Mucosa of stomach (tissue), 1 donor: ENCODE data around the gene KRTAP5-1.
"Not testable (repeated sequence)": the region's sequence is repeated elsewhere in the genome, so short reads cannot be mapped to it uniquely, and the experiment has no call there.

Source experiments
- H3K27me3 ChIP-seq: one replicate; pipeline ENCODE4 v1.7.0; 2013; ENCODE audit warnings: mild to moderate bottlenecking, low read length; ENCODE audit not compliant: control insufficient read depth, insufficient read depth
- H3K36me3 ChIP-seq: one replicate; pipeline ENCODE4 v1.7.0; 2013; ENCODE audit warnings: low read length; ENCODE audit not compliant: control insufficient read depth, insufficient read depth
- H3K4me1 ChIP-seq: one replicate; pipeline ENCODE4 v1.7.0; 2013; ENCODE audit warnings: mild to moderate bottlenecking, low read length; ENCODE audit not compliant: control insufficient read depth, insufficient read depth
- H3K4me3 ChIP-seq: one replicate; pipeline ENCODE4 v1.7.0; 2013; ENCODE audit warnings: low read length
- H3K9ac ChIP-seq: one replicate; pipeline ENCODE4 v1.7.0; 2013; ENCODE audit warnings: mild to moderate bottlenecking, low read length, moderate library complexity
- H3K9me3 ChIP-seq: one replicate; pipeline ENCODE4 v1.7.0; 2013; ENCODE audit warnings: mild to moderate bottlenecking, low read length, moderate library complexity; ENCODE audit not compliant: control insufficient read depth
- donor health status: Pancreatic carcinoma.

The KRTAP5-1 gene

GRCh38 chr11:1584661-1585370, at the start of gene KRTAP5-1:
Gene KRTAP5-1 (minus strand): TSS chr11:1585283. CDS start chr11:1585249, 34 bp downstream.
- H3K4me3 ChIP-seq, H3K9me3 ChIP-seq, H3K36me3 ChIP-seq, H3K9ac ChIP-seq, H3K4me1 ChIP-seq, H3K27me3 ChIP-seq: not testable (repeated sequence)

GRCh38 chr11:1633864-1634263, 48.8 kb upstream of the KRTAP5-1 start:
- H3K27me3 ChIP-seq, result peaks cover 31% of the 10 kb centered on the region
- peaks cover 7% of the 10 kb centered on the region for H3K4me1 ChIP-seq
- H3K36me3 ChIP-seq, result no peaks in the 10 kb centered on the region
- H3K4me3 ChIP-seq, result no peak overlapping the region
- H3K9ac ChIP-seq, result no peak overlapping the region
- H3K9me3 ChIP-seq, result no peaks in the 10 kb centered on the region

- Histone ChIP-seq H3K9ac (no peak overlapping the region), H3K4me3 (no peak overlapping the region), H3K4me1 (peaks cover 3% of the 10 kb centered on the region), H3K9me3 (no peaks in the 10 kb centered on the region), H3K27me3 (peaks cover 44% of the 10 kb centered on the region), H3K36me3 (no peaks in the 10 kb centered on the region)
These were observed 47.1 kb upstream of the KRTAP5-1 start for GRCh38 chr11:1632053-1632714.

GRCh38 chr11:1631066-1631568, 46.0 kb upstream of the KRTAP5-1 start:
- Histone ChIP-seq H3K9me3 (no peaks in the 10 kb centered on the region), H3K4me3 (no peak overlapping the region), H3K9ac (no peak overlapping the region), H3K27me3 (peaks cover 44% of the 10 kb centered on the region), H3K4me1 (peaks cover 3% of the 10 kb centered on the region), H3K36me3 (no peaks in the 10 kb centered on the region)

- Histone ChIP-seq H3K9me3 (no peaks in the 10 kb centered on the region), H3K9ac (no peak overlapping the region), H3K4me3 (no peak overlapping the region), H3K36me3 (no peaks in the 10 kb centered on the region), H3K4me1 (peaks cover 3% of the 10 kb centered on the region), H3K27me3 (peaks cover 44% of the 10 kb centered on the region)
These were observed 45.2 kb upstream of the KRTAP5-1 start for GRCh38 chr11:1630271-1630670.

GRCh38 chr11:1629326-1630185, 44.5 kb upstream of the KRTAP5-1 start, which contains the start of gene KRTAP5-5:
Gene KRTAP5-5 (plus strand): TSS chr11:1629775. CDS start chr11:1629841, 66 bp downstream.
- no peak within 1 kb of the TSS for H3K9ac ChIP-seq
- H3K4me3 ChIP-seq, result no peak within 1 kb of the TSS
- H3K4me1 ChIP-seq, result peaks cover 3% of the 10 kb centered on the region
- H3K36me3 ChIP-seq, result no peaks in the 10 kb centered on the region
- H3K9me3 ChIP-seq, result no peaks in the 10 kb centered on the region
- peaks cover 44% of the 10 kb centered on the region for H3K27me3 ChIP-seq

- no peak overlapping the region for H3K9ac ChIP-seq
- peaks cover 44% of the 10 kb centered on the region for H3K27me3 ChIP-seq
These were observed 43.6 kb upstream of the KRTAP5-1 start for GRCh38 chr11:1628506-1629325.

GRCh38 chr11:1625541-1625940, 40.5 kb upstream of the KRTAP5-1 start:
- Histone ChIP-seq H3K27me3 (peaks cover 24% of the 10 kb centered on the region), H3K4me1 (no peaks in the 10 kb centered on the region), H3K4me3 (no peak overlapping the region), H3K9me3 (no peaks in the 10 kb centered on the region), H3K9ac (no peak overlapping the region), H3K36me3 (no peaks in the 10 kb centered on the region)

More at GRCh38 chr11:1628506-1629325, 43.6 kb upstream of the KRTAP5-1 start:
- Histone ChIP-seq H3K9me3 (no peaks in the 10 kb centered on the region), H3K36me3 (no peaks in the 10 kb centered on the region), H3K4me1 (peaks cover 3% of the 10 kb centered on the region), H3K4me3 (no peak overlapping the region)

GRCh38 chr11:1624621-1625020, 39.5 kb upstream of the KRTAP5-1 start:
- H3K9ac ChIP-seq, result no peak overlapping the region
- H3K4me1 ChIP-seq, result no peaks in the 10 kb centered on the region
- no peaks in the 10 kb centered on the region for H3K9me3 ChIP-seq
- H3K4me3 ChIP-seq, result no peak overlapping the region
- H3K27me3 ChIP-seq, result peaks cover 20% of the 10 kb centered on the region
- H3K36me3 ChIP-seq, result no peaks in the 10 kb centered on the region

- no peak overlapping the region for H3K9ac ChIP-seq
- H3K9me3 ChIP-seq, result no peaks in the 10 kb centered on the region
- peaks cover 13% of the 10 kb centered on the region for H3K27me3 ChIP-seq
- no peaks in the 10 kb centered on the region for H3K36me3 ChIP-seq
- no peaks in the 10 kb centered on the region for H3K4me1 ChIP-seq
- H3K4me3 ChIP-seq, result no peak overlapping the region
These were observed 38.6 kb upstream of the KRTAP5-1 start for GRCh38 chr11:1623716-1624115.

- Histone ChIP-seq H3K27me3 (peaks cover 4% of the 10 kb centered on the region), H3K9ac (no peak within 1 kb of the TSS), H3K9me3 (no peaks in the 10 kb centered on the region), H3K4me3 (no peak within 1 kb of the TSS), H3K4me1 (no peaks in the 10 kb centered on the region), H3K36me3 (no peaks in the 10 kb centered on the region)
These were observed 37.0 kb upstream of the KRTAP5-1 start, which contains the start of gene KRTAP5-4 for GRCh38 chr11:1622086-1622485. Gene KRTAP5-4 (minus strand): TSS chr11:1622138. CDS start chr11:1622093, 45 bp downstream.
